ENCODE results near the gene ZNF831.

DNA sequence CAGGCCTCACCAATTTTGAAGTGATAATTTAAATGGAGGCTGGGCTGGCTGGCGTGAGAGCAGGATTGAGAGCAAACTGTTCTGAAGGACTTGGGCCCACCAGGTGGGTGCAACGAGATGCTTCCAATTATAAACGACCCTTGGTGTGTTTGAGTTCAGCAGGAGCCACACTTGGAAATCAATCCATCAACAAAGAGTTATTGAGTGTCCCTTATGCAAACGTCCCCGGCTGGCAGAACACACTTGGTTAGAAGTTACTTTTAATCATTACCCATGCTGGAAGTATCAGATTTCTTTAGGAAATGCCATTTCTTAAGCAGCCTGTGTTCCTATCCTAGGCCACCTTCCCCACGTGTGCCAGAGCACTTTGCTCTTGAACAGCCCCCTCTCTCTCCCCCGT, 37.8 kb upstream of the ZNF831 start:
- TF ChIP-seq, protein P1, sequence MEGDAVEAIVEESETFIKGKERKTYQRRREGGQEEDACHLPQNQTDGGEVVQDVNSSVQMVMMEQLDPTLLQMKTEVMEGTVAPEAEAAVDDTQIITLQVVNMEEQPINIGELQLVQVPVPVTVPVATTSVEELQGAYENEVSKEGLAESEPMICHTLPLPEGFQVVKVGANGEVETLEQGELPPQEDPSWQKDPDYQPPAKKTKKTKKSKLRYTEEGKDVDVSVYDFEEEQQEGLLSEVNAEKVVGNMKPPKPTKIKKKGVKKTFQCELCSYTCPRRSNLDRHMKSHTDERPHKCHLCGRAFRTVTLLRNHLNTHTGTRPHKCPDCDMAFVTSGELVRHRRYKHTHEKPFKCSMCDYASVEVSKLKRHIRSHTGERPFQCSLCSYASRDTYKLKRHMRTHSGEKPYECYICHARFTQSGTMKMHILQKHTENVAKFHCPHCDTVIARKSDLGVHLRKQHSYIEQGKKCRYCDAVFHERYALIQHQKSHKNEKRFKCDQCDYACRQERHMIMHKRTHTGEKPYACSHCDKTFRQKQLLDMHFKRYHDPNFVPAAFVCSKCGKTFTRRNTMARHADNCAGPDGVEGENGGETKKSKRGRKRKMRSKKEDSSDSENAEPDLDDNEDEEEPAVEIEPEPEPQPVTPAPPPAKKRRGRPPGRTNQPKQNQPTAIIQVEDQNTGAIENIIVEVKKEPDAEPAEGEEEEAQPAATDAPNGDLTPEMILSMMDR (IDR thresholded peaks at IDR 0.05) = no peak
- no peak for TF ChIP-seq POLR2A (IDR thresholded peaks at IDR 0.05)

Data from heart left ventricle (tissue), 13 donors.